C4-2B (cell line): ENCODE results near the gene SLC25A52.

Experiments used
- CTCF ChIP-seq: fragments of 450-650 bp; conservative IDR thresholded peaks from 2 replicates; pipeline ENCODE4 v1.5.1; 2017; ENCODE audit warnings: mild to moderate bottlenecking
- ZFX ChIP-seq: fragments of 450-650 bp; IDR thresholded peaks from 2 replicates; pipeline ENCODE4 v1.6.1; 2017

- TF ChIP-seq CTCF (no peak), ZFX (no peak)
Observed at GRCh38 chr18:31760695-31761094, at the start of gene SLC25A52.
